ENCODE results near the gene ATOH7. TPM values are rescaled to one million over a fixed set of nuclear protein-coding genes. Genes with fewer than 3 reads are reported as not detected.
"Not testable (repeated sequence)": the region's sequence is repeated elsewhere in the genome, so short reads cannot be mapped to it uniquely, and the experiment has no call there.

The ATOH7 gene
- total RNA-seq, 1 donor from 2014 or later = 0.23 TPM

- Mint-ChIP-seq H3K9me3 (ENCODE audit: unreplicated experiment) (no peaks in the 10 kb centered on the region), H3K27me3 (ENCODE audit: unreplicated experiment) (no peaks in the 10 kb centered on the region), H3K4me3 (ENCODE audit: unreplicated experiment) (no peak overlapping the region), H3K36me3 (ENCODE audit: low read depth, unreplicated experiment) (no peaks in the 10 kb centered on the region), H3K27ac (ENCODE audit: unreplicated experiment) (no peak overlapping the region), H3K4me1 (ENCODE audit: unreplicated experiment) (no peaks in the 10 kb centered on the region)
- TF ChIP-seq CTCF (IDR thresholded peaks at IDR 0.05; ENCODE audit: unreplicated experiment) = no peak
- no peak for DNase-seq (ENCODE audit: low spot score)
Measured at GRCh38 chr10:68253346-68253745, 21.4 kb upstream of the ATOH7 start.

GRCh38 chr10:68251625-68252495 is 19.9 kb upstream of the ATOH7 start:
- no peak overlapping the region for H3K27ac Mint-ChIP-seq (ENCODE audit: unreplicated experiment)

GRCh38 chr10:68251151-68251550 is 19.2 kb upstream of the ATOH7 start:
- Mint-ChIP-seq H3K9me3 (ENCODE audit: unreplicated experiment) (no peaks in the 10 kb centered on the region), H3K4me3 (ENCODE audit: unreplicated experiment) (no peak overlapping the region), H3K27ac (ENCODE audit: unreplicated experiment) (no peak overlapping the region), H3K36me3 (ENCODE audit: low read depth, unreplicated experiment) (no peaks in the 10 kb centered on the region), H3K27me3 (ENCODE audit: unreplicated experiment) (no peaks in the 10 kb centered on the region), H3K4me1 (ENCODE audit: unreplicated experiment) (no peaks in the 10 kb centered on the region)
- TF ChIP-seq CTCF (IDR thresholded peaks at IDR 0.05; ENCODE audit: unreplicated experiment) = no peak
- DNase-seq (ENCODE audit: low spot score) = no peak

More at GRCh38 chr10:68251625-68252495, 19.9 kb upstream of the ATOH7 start:
- H3K36me3 Mint-ChIP-seq (ENCODE audit: low read depth, unreplicated experiment) = no peaks in the 10 kb centered on the region
- H3K27me3 Mint-ChIP-seq (ENCODE audit: unreplicated experiment) = no peaks in the 10 kb centered on the region
- H3K4me3 Mint-ChIP-seq (ENCODE audit: unreplicated experiment) = no peak overlapping the region
- no peaks in the 10 kb centered on the region for H3K9me3 Mint-ChIP-seq (ENCODE audit: unreplicated experiment)
- no peaks in the 10 kb centered on the region for H3K4me1 Mint-ChIP-seq (ENCODE audit: unreplicated experiment)
- no peak for TF ChIP-seq CTCF (IDR thresholded peaks at IDR 0.05; ENCODE audit: unreplicated experiment)
- DNase-seq (ENCODE audit: low spot score) = no peak

GRCh38 chr10:68249297-68249696 is 17.4 kb upstream of the ATOH7 start:
- Mint-ChIP-seq H3K27me3 (ENCODE audit: unreplicated experiment) (no peaks in the 10 kb centered on the region), H3K36me3 (ENCODE audit: low read depth, unreplicated experiment) (no peaks in the 10 kb centered on the region), H3K4me1 (ENCODE audit: unreplicated experiment) (no peaks in the 10 kb centered on the region), H3K4me3 (ENCODE audit: unreplicated experiment) (no peak overlapping the region), H3K27ac (ENCODE audit: unreplicated experiment) (no peak overlapping the region), H3K9me3 (ENCODE audit: unreplicated experiment) (no peaks in the 10 kb centered on the region)
- no peak for DNase-seq (ENCODE audit: low spot score)
- no peak for TF ChIP-seq CTCF (IDR thresholded peaks at IDR 0.05; ENCODE audit: unreplicated experiment)

GRCh38 chr10:68247931-68248330 is 16.0 kb upstream of the ATOH7 start:
- no peaks in the 10 kb centered on the region for H3K36me3 Mint-ChIP-seq (ENCODE audit: low read depth, unreplicated experiment)
- no peaks in the 10 kb centered on the region for H3K27me3 Mint-ChIP-seq (ENCODE audit: unreplicated experiment)
- no peak for DNase-seq (ENCODE audit: low spot score)
- H3K9me3 Mint-ChIP-seq (ENCODE audit: unreplicated experiment) = no peaks in the 10 kb centered on the region
- no peaks in the 10 kb centered on the region for H3K4me1 Mint-ChIP-seq (ENCODE audit: unreplicated experiment)
- no peak overlapping the region for H3K4me3 Mint-ChIP-seq (ENCODE audit: unreplicated experiment)
- H3K27ac Mint-ChIP-seq (ENCODE audit: unreplicated experiment) = no peak overlapping the region
- no peak for TF ChIP-seq CTCF (IDR thresholded peaks at IDR 0.05; ENCODE audit: unreplicated experiment)

- H3K4me1 Mint-ChIP-seq (ENCODE audit: unreplicated experiment); DNase-seq (ENCODE audit: low spot score); H3K27me3 Mint-ChIP-seq (ENCODE audit: unreplicated experiment); H3K36me3 Mint-ChIP-seq (ENCODE audit: low read depth, unreplicated experiment); H3K4me3 Mint-ChIP-seq (ENCODE audit: unreplicated experiment); H3K9me3 Mint-ChIP-seq (ENCODE audit: unreplicated experiment); H3K27ac Mint-ChIP-seq (ENCODE audit: unreplicated experiment): not testable (repeated sequence)
Measured at GRCh38 chr10:68246397-68246796, 14.5 kb upstream of the ATOH7 start.

All from endothelial cell (in vitro differentiated cells).